H1 (cell line): ENCODE results near the gene DAPK2.

ENCODE experiments used
- ATF2 ChIP-seq: IDR thresholded peaks from 2 replicates; pipeline ENCODE4 v1.6.1; 2012; ENCODE audit warnings: low read length, inconsistent platforms
- CHD2 ChIP-seq: IDR thresholded peaks from 2 replicates; pipeline ENCODE4 v1.6.1; 2012; ENCODE audit warnings: low read length, improper control_type of control experiment
- CTCF ChIP-seq, 3 experiments: IDR thresholded peaks; 1 replicate in 2 of 3; 2 replicates in 1 of 3; pipeline versions ENCODE4 v1.5.1 to v1.6.1; 2011; ENCODE audit warnings: low read length in 3 of 3, mild to moderate bottlenecking in 3 of 3, inconsistent platforms in 2 of 3, low read depth in 1 of 3, moderate library complexity in 1 of 3; ENCODE audit not compliant: insufficient read depth in 1 of 3; ENCODE audit errors: control extremely low read depth in 1 of 3
- EP300 ChIP-seq, 2 experiments: IDR thresholded peaks; 1 replicate in 1 of 2; 2 replicates in 1 of 2; pipeline ENCODE4 v1.6.1; 2011 to 2012; ENCODE audit warnings: low read depth in 2 of 2, low read length in 2 of 2, mild to moderate bottlenecking in 2 of 2, borderline replicate concordance in 1 of 2, inconsistent platforms in 1 of 2, moderate library complexity in 1 of 2
- EZH2 ChIP-seq: fragments of 200-600 bp; sonication (generic); IDR thresholded peaks from 2 replicates; pipeline ENCODE4 v1.7.1; 2012; ENCODE audit warnings: low read depth, mild to moderate bottlenecking, moderate library complexity, low read length, inconsistent platforms; ENCODE audit not compliant: severe bottlenecking
- KDM1A ChIP-seq: fragments of 200-600, 300-600 bp; sonication (generic); IDR thresholded peaks from 2 replicates; pipeline ENCODE4 v1.7.1; 2016; ENCODE audit warnings: mild to moderate bottlenecking, low read length, borderline replicate concordance
- POLR2A ChIP-seq, 2 experiments: IDR thresholded peaks; 1 replicate in 1 of 2; 2 replicates in 1 of 2; pipeline ENCODE4 v1.6.1; 2011; ENCODE audit warnings: low read depth in 2 of 2, low read length in 2 of 2, mild to moderate bottlenecking in 2 of 2; ENCODE audit errors: control extremely low read depth in 1 of 2
- RAD21 ChIP-seq, 2 experiments: IDR thresholded peaks in 1 of 2; conservative IDR thresholded peaks in 1 of 2; 2 replicates each; pipeline ENCODE4 v1.6.1; 2011; ENCODE audit warnings: low read depth in 2 of 2, low read length in 2 of 2, improper control_type of control experiment in 1 of 2, inconsistent platforms in 1 of 2, mild to moderate bottlenecking in 1 of 2, moderate library complexity in 1 of 2
- RNF2 ChIP-seq: fragments of 200-900, 300-1000 bp; sonication (generic); IDR thresholded peaks from 2 replicates; pipeline ENCODE4 v1.7.1; 2016; ENCODE audit warnings: borderline replicate concordance, low read depth, mild to moderate bottlenecking, antibody characterized with exemption, low read length; ENCODE audit not compliant: poor library complexity, severe bottlenecking; ENCODE audit errors: missing control alignments
- SIN3A ChIP-seq, 2 experiments: IDR thresholded peaks in 1 of 2; conservative IDR thresholded peaks in 1 of 2; 2 replicates each; pipeline ENCODE4 v1.6.1; 2011 to 2012; ENCODE audit warnings: low read length in 2 of 2, improper control_type of control experiment in 1 of 2, low read depth in 1 of 2, mild to moderate bottlenecking in 1 of 2
- SP1 ChIP-seq: IDR thresholded peaks from 2 replicates; pipeline ENCODE4 v1.6.1; 2011; ENCODE audit warnings: low read depth, low read length
- TBP ChIP-seq: IDR thresholded peaks from 2 replicates; pipeline ENCODE4 v1.6.1; 2011; ENCODE audit warnings: low read depth, low read length, improper control_type of control experiment

- TF ChIP-seq SIN3A (conservative IDR thresholded peaks at IDR 0.05 in 1 of 2, IDR thresholded peaks at IDR 0.05 in 1 of 2; ENCODE audit: low read depth in 1 of 2, low read length in 2 of 2) (no peak), POLR2A (IDR thresholded peaks at IDR 0.05; ENCODE audit: control extremely low read depth in 1 of 2, low read depth in 2 of 2, low read length in 2 of 2) (no peak), EZH2 (no peak), SP1 (no peak), EP300 (IDR thresholded peaks at IDR 0.05; ENCODE audit: borderline replicate concordance in 1 of 2, low read depth in 2 of 2, low read length in 2 of 2) (no peak), CHD2 (no peak), CTCF (IDR thresholded peaks at IDR 0.05; ENCODE audit: control extremely low read depth in 1 of 3, insufficient read depth in 1 of 3, low read depth in 1 of 3, low read length in 3 of 3) (no peak), RAD21 (IDR thresholded peaks at IDR 0.05 in 1 of 2, conservative IDR thresholded peaks at IDR 0.05 in 1 of 2; ENCODE audit: low read depth in 2 of 2, low read length in 2 of 2) (no peak), KDM1A (no peak), RNF2 (no peak), ATF2 (no peak), TBP (no peak)
These were observed 185.7 kb downstream of the DAPK2 start for GRCh38 chr15:63860555-63860954.
